HFF-Myc (cell line): ENCODE measurements around the gene CARF.

Experiments used
- DNase-seq: peaks from one replicate; pipeline ENCODE4 v3.0.0-alpha.2; 2011; ENCODE audit warnings: low read depth; ENCODE audit errors: extremely low read depth
- H3K4me3 ChIP-seq: replicated peaks from 2 replicates; pipeline ENCODE4 v1.5.1; 2011; ENCODE audit warnings: low read depth, mild to moderate bottlenecking, control low read depth, low read length
- CTCF ChIP-seq: IDR thresholded peaks from 2 replicates; pipeline ENCODE4 v1.5.1; 2012; ENCODE audit warnings: mild to moderate bottlenecking, low read depth, low read length, control low read depth; ENCODE audit errors: missing control alignments

Gene CARF

GRCh38 chr2:202911512-202912341 lies at the start of gene CARF, which contains the start of gene WDR12:
Gene CARF (plus strand): TSS chr2:202912275. CDS start chr2:202941903, 29,628 bp downstream.
Gene WDR12 (minus strand): TSS chr2:202911673. CDS start chr2:202911476, 197 bp downstream.
- H3K4me3 ChIP-seq = peak within 1 kb of the TSS; percentile 75
- TF ChIP-seq CTCF = no peak
- peak; percentile 77 for DNase-seq

- TF ChIP-seq CTCF = peak; percentile 56
- H3K4me3 ChIP-seq = peak overlapping the region; percentile 68
- peak; percentile 38 for DNase-seq
These were observed 41.4 kb upstream of the CARF start for GRCh38 chr2:202870431-202871299.

GRCh38 chr2:202871300-202872141 lies 40.6 kb upstream of the CARF start, which contains the start of gene ICA1L:
Gene ICA1L (minus strand): TSS chr2:202871766. CDS start chr2:202829009, 42,757 bp downstream.
- no peak for DNase-seq
- H3K4me3 ChIP-seq = peak within 1 kb of the TSS; percentile 68
- no peak for TF ChIP-seq CTCF

- no peak overlapping the region for H3K4me3 ChIP-seq
- no peak for TF ChIP-seq CTCF
- DNase-seq = no peak
These were observed 34.4 kb upstream of the CARF start for GRCh38 chr2:202877699-202878098.

- H3K4me3 ChIP-seq = no peak overlapping the region
- DNase-seq = no peak
- TF ChIP-seq CTCF = no peak
These were observed 30.5 kb upstream of the CARF start for GRCh38 chr2:202881570-202881969.
